NCI-H460 (cell line): Measurements from ENCODE around the gene C10orf62. TPM values are rescaled to one million over a fixed set of nuclear protein-coding genes. Genes with fewer than 3 reads are reported as not detected.
A peak's percentile ranks its signal among the peaks of the same experiment; 100 is the strongest.
"Not testable (repeated sequence)": the region's sequence is repeated elsewhere in the genome, so short reads cannot be mapped to it uniquely, and the experiment has no call there.

Experiments
- DNase-seq: peaks from one replicate; pipeline ENCODE4 v3.0.0-alpha.2; 2016; ENCODE audit warnings: low read depth; ENCODE audit errors: extremely low read depth
- polyA plus RNA-seq: library from polyadenylated mRNA; depleted of rRNA; stranded (reverse); fragments of >200 nt; gene quantifications from 2 replicates; pipeline ENCODE4 v1.2.3, GENCODE V29; 2014; cell fraction: nucleus; rRNA removed
- total RNA-seq: library from RNA; depleted of rRNA; stranded (reverse); fragments of >200 nt; shearing (Covaris generic); gene quantifications from 2 replicates; pipeline ENCODE4 v1.2.3, GENCODE V29; 2014; rRNA removed

Gene C10orf62, protein sequence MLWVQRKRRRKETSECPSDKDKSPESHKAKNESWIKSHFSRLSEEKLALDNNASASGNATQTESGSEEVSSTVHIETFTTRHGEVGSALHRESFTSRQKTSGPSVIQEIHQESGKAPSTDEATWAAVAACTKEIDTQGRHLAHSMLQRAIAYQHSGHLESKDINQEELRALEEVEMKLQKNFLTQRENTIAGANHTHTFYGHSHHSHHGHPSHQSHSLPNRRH
- 0.12 TPM in 1 of 2 replicates, not detected in the other for total RNA-seq
- polyA plus RNA-seq, result 2.8 TPM in 1 of 2 replicates, not detected in the other

DNA sequence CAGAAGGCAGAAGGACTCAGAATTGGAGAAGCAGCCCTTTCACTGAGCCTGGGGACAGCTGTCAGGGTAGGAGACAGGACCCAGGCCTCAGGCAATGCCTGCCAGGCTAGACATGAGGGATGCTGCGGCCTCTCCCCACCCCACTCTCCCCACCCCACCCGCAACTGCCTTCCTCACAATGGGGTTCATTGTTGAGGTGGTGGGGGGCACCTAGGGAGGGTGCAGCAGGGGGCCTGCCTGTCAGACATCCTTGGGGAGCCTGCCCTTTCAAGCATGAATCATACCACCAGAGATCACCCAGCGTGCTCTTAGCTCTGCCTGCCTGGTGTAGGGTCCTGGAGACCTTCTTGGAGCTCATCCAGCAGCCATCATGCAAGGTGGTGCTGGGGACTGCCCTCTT, at the start of gene C10orf62:
Gene C10orf62 (plus strand): TSS at position 243 of the 400 bp plus-strand sequence. CDS start 177 bp downstream, outside the sequence.
- DNase-seq, result no peak

DNA sequence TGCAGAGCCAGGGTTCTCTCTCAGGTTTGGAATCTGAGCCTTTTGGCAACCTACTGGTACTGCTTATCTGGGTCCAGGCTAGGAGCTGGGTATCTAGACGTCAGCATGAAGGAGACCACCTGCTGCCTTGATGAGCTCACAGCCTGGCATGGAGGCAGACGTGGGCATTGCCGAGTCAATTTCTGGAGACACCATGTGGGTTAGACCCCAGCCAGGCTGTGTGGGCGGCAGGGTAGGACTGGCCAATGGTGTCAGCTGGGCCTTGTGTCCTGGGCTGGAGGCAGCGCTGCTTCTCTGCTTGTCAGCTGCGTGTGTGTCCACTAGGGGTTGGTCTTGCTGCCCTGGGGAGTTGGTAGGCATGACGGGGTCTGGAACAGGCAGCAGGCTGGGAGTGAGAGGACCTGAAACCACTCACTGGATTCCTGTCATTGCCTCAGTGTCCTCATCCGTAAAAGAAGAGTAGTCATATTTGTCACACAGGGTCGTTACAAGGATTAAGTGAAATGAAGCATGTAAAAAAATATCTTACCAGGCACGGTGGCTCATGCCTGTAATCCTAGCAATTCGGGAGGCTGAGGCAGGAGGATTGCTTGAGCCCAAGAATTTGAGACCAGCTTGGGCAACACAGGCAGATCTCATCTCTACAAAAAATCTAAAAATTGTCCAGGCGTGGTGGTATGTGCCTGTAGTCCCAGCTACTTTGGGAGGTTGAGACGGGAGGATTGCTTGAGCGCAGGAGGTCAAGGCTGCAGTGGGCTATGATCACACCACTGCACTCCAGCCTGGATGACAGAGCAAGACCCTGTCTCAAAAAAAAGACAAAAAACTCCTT, 48.6 kb upstream of the C10orf62 start:
- no peak for DNase-seq

DNA sequence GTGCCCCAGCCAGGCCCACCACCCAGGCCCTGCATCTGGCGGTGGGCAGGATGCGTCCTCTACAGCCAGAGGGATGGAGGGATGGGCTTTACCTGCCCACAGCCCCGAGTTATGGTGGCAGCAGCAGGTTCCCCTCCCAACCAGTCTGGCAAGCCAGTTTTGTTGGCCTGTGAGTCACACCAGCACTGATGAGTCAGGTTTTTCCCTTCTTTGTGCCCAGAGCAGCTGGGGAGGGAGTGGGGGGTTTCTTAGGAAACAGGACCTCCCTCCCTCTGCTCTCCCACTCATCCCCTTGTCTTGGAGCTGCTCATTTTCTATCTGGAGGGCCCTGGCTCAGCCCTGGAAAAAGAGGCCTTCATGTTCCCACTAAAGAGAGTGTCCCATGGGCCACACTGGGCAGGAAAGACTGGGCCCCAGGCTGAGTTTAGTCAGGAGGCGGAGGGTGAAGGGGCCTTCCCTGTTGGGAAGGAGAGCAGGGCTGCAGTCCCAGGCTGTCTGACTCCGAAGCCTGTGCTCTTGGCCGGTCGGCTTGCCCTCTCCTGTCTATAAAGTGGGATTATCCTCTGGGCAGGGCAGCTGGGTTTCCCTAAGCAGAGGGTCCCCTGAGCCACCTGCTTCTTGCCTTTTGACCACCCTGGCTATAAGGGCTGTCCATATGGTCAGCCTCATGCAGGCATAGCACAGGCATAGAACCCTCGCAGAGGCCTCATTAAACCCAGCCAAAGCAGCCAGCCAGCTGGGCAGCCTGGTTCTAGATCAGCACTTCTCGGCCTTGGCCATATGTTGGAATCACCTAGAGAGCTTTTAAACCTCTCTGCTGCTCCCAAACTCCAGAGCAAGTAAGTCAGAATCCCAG, 47.1 kb upstream of the C10orf62 start:
- DNase-seq, result peak; percentile 40

DNA sequence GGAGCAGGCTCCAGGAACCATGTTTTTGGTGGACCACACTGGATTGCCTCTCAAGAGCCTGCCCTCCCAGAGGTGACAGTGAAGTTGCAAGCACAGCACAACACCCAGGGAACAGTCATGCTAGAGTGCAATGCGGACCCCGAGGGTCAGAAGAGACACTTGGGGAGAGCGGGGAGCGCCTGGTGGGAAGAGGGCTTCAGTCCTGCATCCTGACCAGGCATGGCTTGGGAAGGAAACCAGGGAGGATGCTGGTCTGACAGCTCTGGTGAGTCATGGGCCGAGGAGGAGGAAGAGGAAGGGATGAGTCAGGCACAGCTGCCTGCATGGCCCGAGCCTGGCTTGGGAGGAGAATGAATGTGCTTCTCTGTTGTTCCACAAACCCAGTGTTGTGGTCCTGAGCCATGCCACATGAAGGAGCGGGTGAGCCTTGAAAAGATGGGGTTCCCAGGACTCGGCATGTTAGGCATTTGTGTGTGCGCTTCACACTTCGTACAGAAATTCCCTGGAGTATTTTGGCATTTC, 46.4 kb upstream of the C10orf62 start:
- peak; percentile 62 for DNase-seq

DNA sequence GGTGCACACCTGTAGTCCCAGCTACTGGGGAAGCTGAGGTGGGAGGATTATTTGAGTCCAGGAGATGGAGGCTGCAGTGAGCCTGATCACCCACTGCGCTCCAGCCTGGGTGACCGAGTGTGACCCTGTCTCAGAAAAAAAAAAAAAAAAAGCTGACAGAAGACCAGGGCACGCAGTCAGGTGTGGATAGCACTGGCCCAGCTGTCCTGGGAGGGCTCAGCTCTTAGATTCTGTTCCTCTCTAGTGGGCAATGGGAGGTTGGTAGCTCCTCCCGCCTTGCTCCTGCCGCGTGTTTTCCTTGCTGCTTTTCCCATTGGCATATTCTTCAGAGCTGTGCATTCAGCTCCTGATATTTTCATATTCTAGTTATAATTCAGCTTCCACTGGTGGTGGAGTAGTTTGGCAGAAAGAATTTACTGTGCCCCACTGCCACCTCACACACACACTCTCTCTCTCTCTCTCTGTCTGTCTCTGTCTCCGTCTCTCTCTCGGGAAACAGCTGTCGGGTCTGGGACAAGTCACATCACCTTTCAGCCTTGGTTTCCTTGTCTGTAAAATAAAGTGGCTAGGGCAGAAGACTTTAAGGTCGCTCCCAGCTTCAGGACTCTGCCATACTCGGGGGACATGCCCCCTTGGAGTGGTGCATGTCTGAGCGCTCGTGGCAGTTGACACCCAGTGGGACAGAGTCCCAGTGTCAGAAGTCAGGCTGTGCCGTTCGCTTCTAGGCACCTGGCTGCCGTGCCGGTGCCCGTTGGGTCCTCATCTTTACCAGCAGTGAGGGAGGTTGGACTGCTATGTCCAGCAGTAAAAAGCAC, 42.9 kb upstream of the C10orf62 start:
- DNase-seq, result no peak

DNA sequence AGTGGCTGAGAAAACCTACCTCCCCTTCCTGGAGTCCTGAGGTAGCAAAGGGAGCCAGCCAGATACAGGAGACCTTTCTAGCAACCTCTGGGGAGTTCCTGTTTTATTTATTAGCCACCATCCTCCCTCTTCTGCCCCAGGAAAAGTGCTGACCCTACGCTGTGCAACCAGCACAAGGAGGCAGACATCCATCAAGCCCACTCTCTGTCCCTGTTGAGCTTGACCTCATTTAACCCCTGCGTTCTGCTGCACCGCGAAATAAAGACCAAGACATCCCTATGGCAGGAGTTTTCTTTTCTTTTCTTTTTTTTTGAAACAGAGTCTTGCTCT, 42.3 kb upstream of the C10orf62 start:
- DNase-seq, result no peak

DNA sequence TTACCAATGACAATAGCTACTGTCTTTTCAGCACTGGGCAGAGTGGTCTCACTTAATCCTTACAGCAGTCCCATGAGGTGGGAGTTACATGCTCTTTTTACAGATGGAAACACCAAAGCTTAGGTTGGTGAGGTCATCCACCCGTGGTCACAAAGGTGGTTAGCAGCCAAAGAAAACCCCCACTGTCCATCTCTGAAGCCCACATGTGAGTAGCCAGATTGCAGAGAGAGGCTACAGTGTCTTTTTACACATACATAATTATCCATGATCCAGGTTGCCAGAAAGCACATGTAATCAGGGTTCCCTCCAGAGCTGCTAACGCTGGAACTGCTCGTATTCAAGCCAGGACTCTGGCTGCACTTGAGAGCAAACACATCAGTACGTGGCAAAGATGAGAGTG, 41.6 kb upstream of the C10orf62 start:
- no peak for DNase-seq

DNA sequence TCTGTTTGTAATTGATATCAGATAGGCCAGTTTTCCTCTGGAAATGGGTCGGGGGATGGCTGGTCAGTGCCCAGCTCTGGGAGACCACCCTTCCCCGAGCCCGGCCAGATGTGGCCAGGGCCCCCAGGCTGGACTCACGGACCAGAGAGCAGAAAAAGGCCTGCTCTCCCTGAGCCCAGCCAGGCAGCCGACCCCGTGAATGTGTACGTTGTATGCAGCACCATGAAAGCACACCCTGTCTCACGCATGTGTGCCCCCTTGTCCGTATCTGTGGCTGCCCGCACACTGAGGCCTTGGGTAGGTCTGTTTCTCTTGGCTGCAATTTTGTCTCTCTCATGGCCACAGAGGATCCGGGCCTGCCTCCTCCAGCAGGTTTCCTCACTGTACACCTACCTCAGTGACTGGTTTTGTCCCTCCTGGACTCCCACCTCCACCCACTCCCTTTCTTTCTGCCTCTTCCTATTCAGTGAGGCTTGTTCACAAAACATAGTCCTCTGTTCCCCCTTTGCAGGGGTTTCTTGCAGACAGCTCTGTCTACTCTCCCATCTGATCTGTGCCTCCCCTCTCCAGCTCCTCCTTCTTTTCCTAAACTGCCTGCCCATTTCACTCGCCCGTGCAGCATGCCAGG, 40.6 kb upstream of the C10orf62 start:
- DNase-seq, result no peak

DNA sequence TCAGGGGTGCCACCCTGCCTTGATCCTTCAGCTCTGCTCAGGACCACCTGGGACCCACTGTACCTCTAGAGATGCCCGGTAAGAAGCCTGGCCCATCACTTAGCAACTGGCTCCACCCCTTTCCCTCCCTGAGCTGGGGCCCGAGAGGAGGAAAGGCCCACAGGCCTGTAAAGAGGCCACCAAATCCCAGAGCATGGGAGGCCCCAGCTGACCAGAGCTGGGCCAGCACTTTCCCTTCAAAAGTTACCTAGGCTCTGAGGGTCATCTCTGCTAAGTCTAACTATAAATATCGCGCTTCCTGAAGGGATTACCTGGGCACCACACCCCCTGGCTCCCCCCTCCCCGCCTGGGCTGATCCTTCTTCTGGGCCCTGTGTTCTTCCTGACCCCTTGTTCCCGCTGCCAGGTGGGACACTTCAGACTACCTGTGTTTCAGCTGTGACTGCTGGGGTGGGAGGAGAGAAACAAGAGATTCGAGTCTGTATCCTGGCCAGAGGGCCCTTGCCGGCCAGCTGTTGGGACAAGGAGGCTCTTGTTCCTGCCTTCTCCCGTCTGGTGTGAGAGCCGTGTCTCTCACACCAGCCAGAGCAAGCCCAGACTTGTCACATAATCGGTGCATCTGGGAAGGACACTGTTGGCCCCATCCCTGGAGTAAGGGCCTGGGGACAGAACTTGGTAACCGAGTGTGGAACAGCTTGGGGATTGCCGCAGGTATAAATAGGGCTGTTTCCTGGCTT, 39.8 kb upstream of the C10orf62 start:
- DNase-seq, result no peak

DNA sequence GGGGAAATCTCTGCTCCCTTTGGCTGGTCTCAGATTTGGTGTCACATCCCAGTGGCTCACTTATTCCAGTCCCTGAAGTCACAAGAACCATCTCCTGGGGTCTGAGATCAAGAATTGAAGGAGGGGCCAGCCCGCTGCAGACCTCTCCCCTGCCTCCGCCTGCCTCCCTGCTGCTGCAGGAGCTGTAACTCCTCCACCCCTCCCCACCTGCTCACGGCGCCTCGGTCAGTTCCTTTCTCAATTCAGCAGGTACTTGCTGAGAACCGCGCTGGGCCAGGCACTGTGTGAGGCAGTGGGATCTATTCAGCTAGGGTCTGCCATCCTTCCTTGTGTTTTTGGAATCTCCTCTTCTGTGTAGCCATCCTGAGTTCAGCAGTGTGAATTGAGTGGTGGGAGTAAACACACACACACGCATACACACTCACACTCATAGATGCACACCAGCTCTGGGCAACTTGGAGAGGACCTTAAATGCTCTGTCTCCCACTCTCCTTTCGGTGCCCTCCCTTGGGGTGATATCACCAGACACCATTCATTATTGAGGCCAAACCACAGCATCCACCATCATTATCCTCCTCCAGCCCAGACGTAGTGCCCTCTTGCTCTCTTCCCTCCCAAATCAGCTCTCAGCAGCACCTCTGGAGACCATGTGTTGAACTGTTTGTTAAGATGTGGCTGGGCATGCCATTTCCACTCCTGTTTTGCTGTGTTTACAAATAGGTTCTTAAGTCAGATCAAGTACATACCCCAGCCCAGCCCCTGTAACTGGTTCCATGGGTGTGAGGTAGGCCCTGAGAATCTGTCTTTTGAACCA, 39.0 kb upstream of the C10orf62 start:
- DNase-seq, result no peak

DNA sequence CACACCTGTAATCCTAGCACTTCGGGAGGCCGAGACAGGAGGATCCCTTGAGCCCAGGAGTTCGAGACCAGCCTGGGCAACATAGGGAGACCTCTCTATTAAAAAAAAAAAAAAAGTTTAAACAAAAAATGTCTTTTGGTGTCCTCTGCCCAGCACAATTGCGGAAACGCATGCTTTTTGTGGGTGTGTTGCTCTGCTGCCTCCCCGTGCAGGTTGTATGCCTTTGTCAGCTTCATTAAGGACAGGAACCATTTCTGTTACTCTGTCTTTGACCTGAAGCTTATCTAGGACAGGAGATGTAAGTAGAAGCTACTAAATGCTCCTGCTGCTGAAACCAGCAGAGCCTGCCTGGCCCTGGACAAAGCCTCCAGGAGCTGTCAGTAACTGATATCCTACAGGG, 38.2 kb upstream of the C10orf62 start:
- no peak for DNase-seq

DNA sequence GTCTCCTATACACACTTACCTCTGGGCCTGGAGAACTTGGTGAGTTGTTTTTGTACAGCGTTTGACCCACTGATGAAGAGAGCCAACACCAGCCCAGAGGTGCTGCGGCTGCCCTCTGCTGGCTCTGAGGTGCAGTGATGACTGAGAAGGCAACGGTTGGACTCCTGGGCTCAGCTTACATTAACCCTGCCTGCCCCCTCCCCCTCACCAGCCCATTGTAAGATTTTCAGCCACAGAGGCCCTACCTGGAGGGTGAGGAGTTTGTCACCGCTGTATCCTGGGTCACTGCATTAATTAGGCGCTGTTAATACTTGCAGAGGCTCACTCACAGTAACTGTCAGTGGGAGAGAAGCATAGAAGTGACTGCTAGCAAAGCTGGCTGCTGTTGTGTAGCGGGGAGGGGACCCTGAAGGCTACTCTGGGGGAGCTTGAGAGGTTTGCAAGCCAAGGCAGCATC, 35.9 kb upstream of the C10orf62 start:
- DNase-seq, result peak; percentile 59

DNA sequence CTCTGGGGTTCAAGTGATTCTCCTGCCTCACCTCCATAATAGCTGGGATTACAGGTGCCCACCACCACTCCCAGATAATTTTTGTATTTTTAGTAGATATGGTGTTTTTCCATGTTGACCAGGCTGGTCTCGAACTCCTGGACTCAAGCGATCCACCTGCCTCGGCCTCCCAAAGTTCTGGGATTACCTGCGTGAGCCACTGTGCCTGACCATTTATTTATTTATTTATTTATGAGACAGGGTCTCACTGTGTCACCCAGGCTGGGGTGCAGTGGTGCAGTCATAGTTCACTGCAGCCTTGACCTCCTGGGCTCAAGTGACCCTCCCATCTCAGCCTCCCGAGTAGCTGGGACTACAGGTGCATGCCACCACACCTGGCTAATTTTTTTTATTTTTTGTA, 35.2 kb upstream of the C10orf62 start:
- DNase-seq, result not testable (repeated sequence)

DNA sequence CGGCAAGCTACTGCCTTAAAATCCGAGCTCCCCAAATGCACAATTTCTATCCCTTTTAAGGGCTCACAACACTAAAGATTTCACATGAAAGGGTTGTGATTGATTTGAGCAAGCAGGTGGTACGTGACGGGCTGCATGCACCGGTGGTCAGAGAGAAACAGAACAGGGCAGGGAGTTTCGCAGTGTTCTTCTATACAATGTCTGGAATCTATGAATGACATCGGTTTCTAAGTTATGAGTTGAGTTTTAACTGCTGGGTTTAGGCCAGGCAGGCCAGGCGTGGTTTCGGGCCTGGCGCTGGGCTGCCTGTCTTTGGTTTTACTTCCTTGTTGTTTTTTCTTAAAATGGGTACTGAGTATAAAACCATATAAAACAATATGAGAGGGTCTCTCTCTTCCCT, 34.0 kb upstream of the C10orf62 start:
- DNase-seq, result not testable (repeated sequence)

DNA sequence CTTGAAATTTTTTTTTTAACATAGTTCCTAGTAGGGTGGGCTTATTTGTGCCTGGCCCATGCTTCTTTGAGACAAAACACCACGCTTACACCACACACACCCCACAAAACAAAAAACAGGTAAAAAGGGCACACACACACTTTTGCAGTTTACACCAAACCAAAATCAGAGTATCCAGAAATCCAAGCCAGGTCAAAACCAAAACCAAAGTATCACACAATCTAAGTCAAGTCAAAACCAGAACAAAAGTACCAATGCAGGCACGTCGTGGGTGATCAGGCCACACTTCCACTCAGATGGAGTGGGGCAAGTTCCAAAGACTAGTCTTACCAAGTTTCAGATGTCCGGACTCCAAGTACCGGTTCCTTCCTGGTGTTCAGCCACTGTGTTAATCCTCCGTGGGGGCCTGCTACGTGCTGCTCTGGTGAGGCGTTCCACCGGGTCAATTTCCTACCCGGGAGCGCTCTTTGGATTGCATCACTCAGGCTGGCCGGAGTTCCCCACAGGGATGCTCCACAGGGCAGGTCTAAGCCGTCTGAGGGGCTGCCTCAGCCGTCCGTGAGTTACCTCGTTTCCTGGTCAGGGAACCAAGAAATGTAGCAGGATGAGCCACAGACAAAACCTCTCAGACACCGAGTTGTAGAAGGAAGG, 28.7 kb upstream of the C10orf62 start:
- not testable (repeated sequence) for DNase-seq

DNA sequence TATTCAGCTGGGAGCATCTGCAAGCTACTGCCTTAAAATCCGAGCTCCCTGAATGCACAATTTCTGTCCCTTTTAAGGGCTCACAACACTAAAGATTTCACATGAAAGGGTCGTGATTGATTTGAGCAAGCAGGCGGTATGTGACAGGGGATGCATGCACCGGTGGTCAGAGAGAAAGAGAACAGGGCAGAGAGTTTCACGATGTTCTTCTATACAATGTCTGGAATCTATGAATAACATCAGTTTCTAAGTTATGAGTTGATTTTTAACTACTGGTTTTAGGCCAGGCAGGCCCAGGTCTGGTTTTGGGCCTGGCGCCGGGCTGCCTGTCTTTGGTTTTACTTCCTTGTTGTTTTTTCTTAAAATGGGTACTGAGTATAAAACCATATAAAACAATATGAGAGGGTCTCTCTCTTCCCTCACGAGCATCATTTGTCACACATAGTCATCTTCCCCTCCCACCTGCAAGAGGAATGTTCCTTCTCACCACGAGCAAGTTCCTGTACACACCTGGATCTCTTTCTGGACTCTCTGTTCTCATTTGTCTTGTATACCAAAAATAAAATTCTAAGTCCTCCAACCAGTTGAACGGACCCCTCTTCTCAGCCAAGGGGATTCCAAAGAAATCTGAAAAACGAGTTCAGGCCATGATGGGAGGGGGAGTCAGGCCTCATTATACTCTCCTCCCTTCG, 28.0 kb upstream of the C10orf62 start:
- not testable (repeated sequence) for DNase-seq

DNA sequence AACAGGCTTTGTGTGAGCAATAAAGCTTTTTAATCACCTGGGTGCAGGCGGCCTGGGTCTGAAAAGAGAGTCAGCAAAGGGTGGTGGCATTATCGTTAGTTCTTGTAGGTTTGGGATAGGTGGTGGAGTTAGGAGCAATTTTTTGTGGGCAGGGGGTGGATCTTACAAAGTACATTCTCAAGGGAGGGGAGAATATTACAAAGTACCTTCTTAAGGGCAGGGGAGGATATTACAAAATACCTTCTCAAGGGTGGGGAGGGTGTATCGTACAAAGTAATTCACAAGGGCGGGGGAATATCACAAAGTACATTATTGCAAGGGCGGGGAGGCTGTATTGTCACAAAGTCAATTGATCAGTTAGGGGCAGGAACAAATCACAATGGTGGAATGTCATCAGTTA, 27.2 kb upstream of the C10orf62 start:
- not testable (repeated sequence) for DNase-seq
